HG03558 (cell line): Measurements from ENCODE around the gene OSGEP.
A peak's percentile ranks its signal among the peaks of the same experiment; 100 is the strongest.

Source experiments
- ATAC-seq: cut with Tn5 transposase; IDR thresholded peaks from one replicate; pipeline ENCODE4 v1.9.1; 2021; ENCODE audit warnings: moderate number of reproducible peaks; ENCODE audit not compliant: unreplicated experiment; ENCODE audit errors: extremely low read depth

The OSGEP gene

GRCh38 chr14:20434701-20435581 is 19.7 kb downstream of the OSGEP start:
- ATAC-seq = no peak

- ATAC-seq = no peak
These were observed 24.6 kb downstream of the OSGEP start for GRCh38 chr14:20429801-20430669.

- ATAC-seq = no peak
These were observed 25.8 kb downstream of the OSGEP start for GRCh38 chr14:20428802-20429201.

- no peak for ATAC-seq
These were observed 26.6 kb downstream of the OSGEP start for GRCh38 chr14:20428010-20428365.

GRCh38 chr14:20427231-20428009 is 27.2 kb downstream of the OSGEP start:
- peak; percentile 77 for ATAC-seq

GRCh38 chr14:20424851-20425250 is 29.8 kb downstream of the OSGEP start:
- no peak for ATAC-seq

GRCh38 chr14:20422886-20423285 is 31.7 kb downstream of the OSGEP start:
- no peak for ATAC-seq

GRCh38 chr14:20421267-20421666 is 33.3 kb downstream of the OSGEP start:
- ATAC-seq = no peak

- ATAC-seq = no peak
These were observed 35.2 kb downstream of the OSGEP start for GRCh38 chr14:20419419-20419818.

GRCh38 chr14:20418501-20418909 is 36.1 kb downstream of the OSGEP start:
- ATAC-seq = no peak

- ATAC-seq = no peak
These were observed 37.1 kb downstream of the OSGEP start for GRCh38 chr14:20417250-20418186.

GRCh38 chr14:20416223-20416622 is 38.4 kb downstream of the OSGEP start:
- ATAC-seq = no peak

- ATAC-seq = no peak
These were observed 38.8 kb downstream of the OSGEP start for GRCh38 chr14:20415782-20416206.

GRCh38 chr14:20413744-20414082 is 40.9 kb downstream of the OSGEP start:
- ATAC-seq = no peak

GRCh38 chr14:20412876-20413743 is 41.5 kb downstream of the OSGEP start, which contains the start of gene TEP1:
Gene TEP1, minus strand, starts transcription at chr14:20413501. Its CDS starts 5,062 bp downstream, at chr14:20408439.
- ATAC-seq = no peak

GRCh38 chr14:20412411-20412810 is 42.2 kb downstream of the OSGEP start:
- ATAC-seq = peak; percentile 40

- ATAC-seq = no peak
These were observed 45.4 kb downstream of the OSGEP start for GRCh38 chr14:20409226-20409625.

- no peak for ATAC-seq
These were observed 51.1 kb downstream of the OSGEP start for GRCh38 chr14:20403521-20403920.
